Pulmonary artery endothelial cell (primary cell): ENCODE measurements around the gene KRT2. TPM values are rescaled to one million over a fixed set of nuclear protein-coding genes. Genes with fewer than 3 reads are reported as not detected.

Experiments
- DNase-seq: peaks from one replicate; pipeline ENCODE4 v3.0.0-alpha.2; 2011; ENCODE audit warnings: low read depth, low spot score
- total RNA-seq: library from RNA; depleted of rRNA; stranded (reverse); fragments of >200 nt; gene quantifications from 2 replicates; pipeline ENCODE4 v1.2.3, GENCODE V29; 2014

KRT2 gene
- total RNA-seq, 1 donor from 2014 or later: not detected

- DNase-seq: no peak
These were observed 15.5 kb upstream of the KRT2 start for GRCh38 chr12:52667509-52667908.

DNA sequence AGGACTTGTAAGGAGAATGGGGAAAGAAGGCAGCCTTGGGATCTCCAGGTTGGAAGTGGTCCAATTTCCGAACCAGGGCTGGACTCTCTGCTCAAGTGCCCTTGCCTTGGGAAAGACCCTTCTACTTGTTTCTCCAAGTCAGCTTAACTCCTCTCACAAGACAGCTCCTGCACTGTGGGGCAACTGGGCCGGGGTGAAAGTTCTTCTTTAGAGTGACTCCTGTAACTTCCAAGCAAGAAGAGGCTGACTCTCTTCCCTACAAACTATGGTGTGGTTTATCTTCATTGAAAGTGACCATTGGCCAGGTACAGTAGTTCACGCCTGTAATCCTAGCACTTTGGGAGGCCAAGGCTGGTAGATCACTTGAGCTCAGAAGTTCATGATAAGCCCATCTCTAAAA lies 14.5 kb upstream of the KRT2 start:
- no peak for DNase-seq

GRCh38 chr12:52663420-52663819 lies 11.4 kb upstream of the KRT2 start:
- no peak for DNase-seq

DNA sequence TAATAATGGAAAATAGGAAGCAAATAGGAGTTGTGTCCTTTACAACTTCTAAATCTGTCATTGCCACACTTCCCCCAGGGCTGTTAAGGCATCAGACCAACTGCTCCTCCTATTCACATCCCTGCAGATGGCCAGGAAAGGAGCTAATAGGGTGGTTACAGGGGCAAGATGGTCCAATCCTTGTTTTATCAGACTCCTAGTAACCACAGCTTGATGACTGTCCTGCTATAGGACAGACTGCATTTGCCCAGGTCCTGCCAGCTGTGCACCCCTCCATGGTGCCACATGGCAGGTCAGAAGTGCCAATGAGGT lies 10.9 kb upstream of the KRT2 start:
- no peak for DNase-seq

DNA sequence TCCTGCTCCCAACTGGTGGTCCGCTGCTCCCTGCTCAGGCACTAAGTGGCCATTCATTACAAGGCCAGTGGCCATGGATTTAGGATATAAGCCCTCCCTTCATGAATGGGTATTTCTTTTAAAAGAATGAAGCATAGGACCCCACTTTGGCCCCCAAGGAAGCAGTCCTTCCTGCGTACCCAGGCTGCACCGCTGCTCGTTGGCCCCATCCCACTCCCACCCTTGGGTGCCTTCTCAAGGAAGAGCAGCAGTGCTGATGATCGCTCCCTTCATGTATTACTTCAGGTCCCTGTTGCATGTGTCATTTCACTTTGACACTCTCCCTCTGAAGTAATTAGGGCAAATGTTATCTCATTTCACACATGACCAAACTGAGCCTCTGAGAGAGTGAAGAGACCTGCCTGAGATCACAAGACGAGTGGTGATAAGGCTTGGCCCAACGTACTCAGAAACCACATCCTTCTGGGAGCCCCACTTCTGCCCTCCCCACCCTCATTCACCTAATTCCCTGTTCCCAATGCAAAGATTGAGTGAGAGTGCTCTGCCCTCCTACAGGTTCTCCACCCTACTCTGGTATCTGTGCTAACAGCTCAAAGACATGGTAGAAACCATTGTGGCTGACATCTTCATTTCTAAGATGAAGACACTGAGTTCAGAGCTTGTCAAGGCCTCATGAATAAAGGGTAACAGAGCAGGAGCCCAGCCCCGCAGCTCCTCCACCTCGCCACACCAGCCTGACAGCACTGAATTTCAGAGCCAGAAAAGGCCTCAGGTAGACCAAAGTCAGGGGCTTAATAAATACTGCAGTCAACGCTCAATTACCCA lies 10.3 kb upstream of the KRT2 start:
- DNase-seq: no peak

GRCh38 chr12:52661668-52662067 lies 9.7 kb upstream of the KRT2 start:
- no peak for DNase-seq

DNA sequence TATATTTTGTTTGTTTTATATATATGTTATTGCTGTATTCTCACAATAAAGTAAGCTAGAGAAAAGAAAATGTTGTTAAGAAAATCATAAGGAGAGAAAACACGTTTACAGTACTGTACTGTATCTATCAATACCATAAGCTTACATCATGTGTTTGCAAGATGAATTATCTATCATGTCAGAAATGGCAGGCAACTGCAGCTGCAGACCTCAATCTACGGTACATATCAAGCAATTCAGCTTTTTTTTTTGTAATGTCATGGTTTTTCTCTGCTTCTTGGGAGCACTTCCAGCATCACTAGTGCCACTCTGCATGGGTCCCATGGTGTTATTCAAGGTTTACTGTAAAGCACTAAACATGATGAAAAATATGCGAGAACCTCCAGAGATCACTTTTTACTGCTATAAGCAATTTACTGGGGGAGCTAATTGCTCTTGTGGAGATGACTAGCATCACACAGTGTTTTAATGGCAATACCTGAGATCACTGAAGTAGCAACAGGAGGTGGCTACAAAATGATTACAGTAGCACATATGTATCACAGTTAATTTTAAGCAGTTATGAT lies 9.0 kb upstream of the KRT2 start:
- DNase-seq: no peak

DNA sequence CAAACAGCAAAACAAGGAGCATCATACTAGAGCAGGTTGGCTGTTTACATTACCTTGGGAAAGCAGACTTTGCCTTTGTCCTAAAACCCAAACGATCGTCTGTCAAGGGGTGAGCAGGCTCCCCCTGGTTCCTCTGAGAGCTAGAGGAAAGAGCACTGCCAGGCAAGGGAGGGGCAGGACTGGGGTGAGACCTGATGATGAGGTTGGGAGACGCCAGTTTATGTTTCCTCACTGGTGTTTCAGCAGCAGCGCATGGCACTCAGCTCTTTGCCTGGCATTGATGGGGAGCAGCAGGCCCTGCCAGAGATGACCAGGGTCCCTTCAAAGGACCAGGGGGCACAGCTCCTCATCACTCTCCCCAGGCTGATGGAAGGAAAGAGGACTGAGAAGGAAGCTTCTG lies 7.9 kb upstream of the KRT2 start:
- no peak for DNase-seq

- no peak for DNase-seq
These were observed 7.4 kb upstream of the KRT2 start for GRCh38 chr12:52659395-52659794.

- no peak for DNase-seq
These were observed 6.2 kb upstream of the KRT2 start for GRCh38 chr12:52658196-52658595.

DNA sequence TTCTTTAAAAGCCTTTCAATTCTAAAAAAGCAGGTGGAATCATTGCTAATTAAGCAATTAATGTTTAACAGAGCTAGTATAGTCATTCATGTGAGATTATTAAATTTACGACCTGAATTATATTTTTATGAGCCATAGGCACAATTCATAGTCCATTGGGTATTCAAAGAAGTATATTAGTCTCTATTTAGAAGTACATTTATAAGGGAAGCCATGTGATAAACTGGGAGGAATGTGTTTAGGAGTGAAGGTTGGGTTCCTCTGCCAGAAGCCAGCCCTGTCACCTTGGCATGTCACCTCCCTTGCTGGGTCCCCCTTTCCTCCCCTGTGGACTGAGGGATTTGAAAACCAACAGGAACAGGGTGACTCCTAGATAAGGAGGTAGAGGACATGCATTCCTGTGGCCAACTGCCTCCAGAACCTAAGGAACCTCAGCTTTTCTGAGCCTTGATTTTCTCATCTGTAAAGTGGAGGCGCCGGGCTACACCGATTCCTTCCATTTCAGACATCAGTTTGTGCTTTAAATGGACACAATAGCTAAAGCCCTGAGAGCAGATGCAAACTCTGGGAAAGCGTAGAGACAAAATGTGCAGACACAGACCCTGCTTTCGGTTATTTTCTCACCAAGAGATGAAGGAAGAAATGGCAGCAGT lies 5.4 kb upstream of the KRT2 start:
- no peak for DNase-seq

GRCh38 chr12:52656616-52657015 lies 4.6 kb upstream of the KRT2 start:
- no peak for DNase-seq

DNA sequence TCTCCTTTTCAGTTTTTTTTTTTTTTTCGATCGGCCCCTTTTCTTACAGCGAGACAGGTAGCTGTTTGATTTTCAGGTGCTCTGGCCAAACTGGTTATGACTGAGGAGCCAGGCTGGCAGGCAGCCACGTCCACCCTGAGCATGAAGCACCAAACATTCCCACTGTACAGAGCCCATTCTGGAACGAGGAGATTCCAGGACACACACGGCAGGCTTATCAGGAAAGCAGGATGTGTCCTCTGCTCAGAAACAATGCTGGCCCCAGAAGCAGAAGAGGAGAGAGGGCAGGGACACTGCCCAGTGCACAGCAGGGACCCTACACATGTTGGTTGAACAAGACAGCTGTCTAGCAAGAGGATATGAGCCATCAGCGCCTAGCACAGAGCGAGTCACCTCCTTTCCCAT lies 3.7 kb upstream of the KRT2 start:
- no peak for DNase-seq

GRCh38 chr12:52655251-52655650 lies 3.2 kb upstream of the KRT2 start:
- DNase-seq: no peak

GRCh38 chr12:52650520-52651081 lies 1.4 kb downstream of the KRT2 start:
- no peak for DNase-seq

DNA sequence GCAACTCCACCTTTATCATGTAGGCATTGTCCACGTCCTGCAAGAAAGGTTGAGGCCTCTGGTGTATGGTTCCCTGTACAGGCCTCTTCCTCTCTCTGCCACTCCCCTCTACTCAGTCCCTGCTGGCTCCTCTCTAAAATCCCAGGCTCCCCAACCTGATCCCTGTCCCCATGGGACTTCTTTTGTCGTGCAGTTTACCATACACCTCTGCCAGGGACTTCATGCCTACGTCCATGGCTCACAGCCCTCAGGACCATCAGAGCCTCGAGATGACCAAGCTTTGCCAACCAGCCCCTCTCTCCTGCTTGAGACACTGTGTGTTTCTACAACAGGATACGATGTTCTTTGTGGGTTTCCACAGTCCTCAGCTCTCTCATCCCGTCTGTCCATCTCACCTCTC lies 2.9 kb downstream of the KRT2 start:
- DNase-seq: no peak

DNA sequence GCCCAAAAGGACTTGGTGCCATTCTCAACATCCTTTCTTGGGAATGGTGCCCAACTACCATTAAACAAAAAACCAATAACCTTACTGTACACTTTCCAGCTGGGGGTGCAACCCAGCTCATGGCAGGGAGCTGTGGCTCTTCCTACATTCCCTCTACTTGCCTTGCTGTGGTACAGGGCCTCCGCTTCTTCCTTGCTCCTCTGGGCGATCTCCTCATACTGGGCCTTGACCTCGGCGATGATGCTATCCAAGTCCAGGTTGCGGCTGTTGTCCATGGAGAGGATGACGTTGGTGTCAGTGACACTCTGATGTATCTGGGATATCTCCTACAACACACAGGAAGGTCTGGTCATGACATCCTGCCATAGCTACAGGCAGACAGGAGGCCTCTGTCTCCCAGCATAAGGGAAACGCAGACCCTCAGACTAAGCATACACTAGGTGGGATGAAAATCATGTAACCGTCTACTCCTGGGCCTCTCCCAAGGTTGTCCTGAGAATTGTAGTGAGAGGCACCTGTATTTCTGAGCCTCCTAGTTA lies 3.9 kb downstream of the KRT2 start:
- no peak for DNase-seq

DNA sequence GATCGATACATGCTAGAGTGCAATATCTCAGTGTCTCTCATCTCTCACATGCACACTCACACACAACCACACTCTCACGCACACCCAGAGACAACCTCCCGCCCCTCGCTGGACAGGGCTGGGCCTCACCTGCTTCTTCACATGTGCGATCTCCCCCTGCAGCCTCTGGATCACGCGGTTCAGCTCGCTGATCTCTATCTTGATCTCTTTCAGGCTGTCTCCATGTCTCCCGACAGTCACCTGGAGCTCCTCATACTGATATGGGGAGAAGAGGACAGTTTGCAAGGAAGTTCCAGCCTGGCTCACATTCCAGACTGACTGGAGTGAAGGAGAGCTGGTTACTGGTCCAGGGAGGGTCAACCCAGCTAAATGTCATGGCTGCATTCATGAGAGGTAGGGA lies 4.4 kb downstream of the KRT2 start:
- DNase-seq: no peak

DNA sequence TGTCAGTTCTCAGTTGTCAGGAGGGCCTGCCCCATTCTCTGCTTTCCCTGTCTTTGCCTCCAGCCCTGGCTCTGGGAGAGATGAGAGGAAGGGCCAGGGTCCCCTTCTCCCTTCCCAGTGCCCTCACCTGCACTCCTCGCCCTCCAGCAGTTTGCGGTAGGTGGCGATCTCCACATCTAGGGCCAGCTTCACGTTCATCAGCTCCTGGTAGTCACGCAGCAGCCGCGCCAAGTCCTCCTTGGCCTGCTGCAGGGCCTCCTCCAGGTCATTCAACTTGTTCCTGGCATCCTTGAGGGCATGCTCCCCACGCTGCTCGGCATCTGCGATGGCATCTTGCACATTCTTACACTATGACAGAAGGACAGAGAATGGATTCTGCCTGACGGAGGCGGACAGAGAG lies 5.4 kb downstream of the KRT2 start:
- no peak for DNase-seq

GRCh38 chr12:52645982-52646381 lies 6.0 kb downstream of the KRT2 start:
- no peak for DNase-seq

GRCh38 chr12:52645120-52645761 lies 6.8 kb downstream of the KRT2 start:
- no peak for DNase-seq

- DNase-seq: no peak
These were observed 8.0 kb downstream of the KRT2 start for GRCh38 chr12:52644078-52644415.
